Stomach smooth muscle (tissue), 2 donors: ENCODE data around the gene OR2V1.
"Not testable (repeated sequence)": the region's sequence is repeated elsewhere in the genome, so short reads cannot be mapped to it uniquely, and the experiment has no call there.

Source experiments
- H3K27ac ChIP-seq: one replicate; pipeline ENCODE4 v1.7.0; 2013; ENCODE audit warnings: mild to moderate bottlenecking, low read length, inconsistent platforms
- H3K27me3 ChIP-seq, 2 donors: one replicate each; pipeline ENCODE4 v1.7.0; 2013; ENCODE audit warnings: low read length in 2 of 2; ENCODE audit not compliant: insufficient read depth in 2 of 2, control insufficient read depth in 1 of 2
- H3K36me3 ChIP-seq, 2 donors: one replicate each; pipeline ENCODE4 v1.7.0; 2013; ENCODE audit warnings: low read length in 2 of 2; ENCODE audit not compliant: control insufficient read depth in 2 of 2, insufficient read depth in 2 of 2
- H3K4me1 ChIP-seq: one replicate; pipeline ENCODE4 v1.7.0; 2013; ENCODE audit warnings: low read length; ENCODE audit not compliant: control insufficient read depth, insufficient read depth
- H3K4me3 ChIP-seq, 2 donors: one replicate each; pipeline ENCODE4 v1.7.0; 2013; ENCODE audit warnings: low read length in 2 of 2
- H3K9ac ChIP-seq, 2 donors: one replicate each; pipeline ENCODE4 v1.7.0; 2013; ENCODE audit warnings: low read length in 2 of 2, mild to moderate bottlenecking in 1 of 2
- H3K9me3 ChIP-seq, 2 donors: one replicate each; pipeline ENCODE4 v1.7.0; 2013; ENCODE audit warnings: low read length in 2 of 2; ENCODE audit not compliant: control insufficient read depth in 2 of 2
- donor health status: healthy.
- donor health status: Pancreatic carcinoma.

Gene OR2V1

DNA sequence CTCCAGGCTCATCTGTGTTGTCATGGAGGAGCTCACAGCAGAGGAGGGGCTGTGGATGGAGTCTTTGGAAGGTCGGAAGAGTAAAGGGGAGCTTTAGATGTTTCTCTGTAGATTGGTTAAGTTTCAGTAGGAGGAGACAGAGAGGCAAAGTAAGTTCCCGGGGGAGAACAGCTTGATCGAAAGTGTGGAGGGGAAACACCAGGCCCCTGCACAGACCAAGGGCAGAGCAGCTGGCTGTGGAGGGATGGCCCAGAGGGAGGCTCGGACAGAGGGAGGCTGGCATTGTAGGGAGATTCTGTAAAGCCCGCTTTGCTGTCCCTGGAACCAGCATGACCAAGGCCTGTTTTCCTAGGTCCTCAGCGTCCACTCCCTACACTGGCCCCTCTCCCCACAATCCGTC, 11.1 kb upstream of the OR2V1 start:
- no peaks in the 10 kb centered on the region for H3K9me3 ChIP-seq
- no peaks in the 10 kb centered on the region for H3K4me1 ChIP-seq
- peaks cover 0 to 6% of the 10 kb centered on the region in 2 donors for H3K27me3 ChIP-seq
- H3K9ac ChIP-seq, result no peak overlapping the region
- no peak overlapping the region for H3K27ac ChIP-seq
- no peak overlapping the region for H3K4me3 ChIP-seq
- H3K36me3 ChIP-seq, result no peaks in the 10 kb centered on the region

GRCh38 chr5:181140766-181141165, 9.8 kb upstream of the OR2V1 start:
- Histone ChIP-seq H3K27ac (no peak overlapping the region), H3K9ac (no peak overlapping the region), H3K4me3 (no peak overlapping the region), H3K9me3 (no peaks in the 10 kb centered on the region), H3K36me3 (no peaks in the 10 kb centered on the region), H3K4me1 (no peaks in the 10 kb centered on the region), H3K27me3 (peaks cover 0 to 6% of the 10 kb centered on the region in 2 donors)

DNA sequence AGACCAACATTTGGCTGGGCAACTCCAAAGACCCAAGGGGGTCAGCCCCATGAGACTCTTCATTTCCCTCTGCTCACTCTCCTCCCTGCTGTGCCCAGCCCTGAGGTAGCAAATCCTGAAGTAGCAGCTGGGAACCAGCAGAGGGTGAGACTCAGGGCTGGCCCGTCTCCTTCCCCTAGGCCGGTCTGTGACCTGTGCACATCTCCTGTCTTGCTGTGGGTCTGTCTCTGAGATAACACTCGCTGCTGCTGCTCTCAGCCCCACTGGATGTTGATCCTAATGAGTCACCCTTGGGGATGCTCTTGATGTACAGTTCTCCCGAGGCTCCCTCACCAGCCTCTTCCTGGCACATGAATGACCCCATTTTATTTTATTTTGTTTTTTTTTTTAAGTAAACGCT, 7.3 kb upstream of the OR2V1 start:
- Histone ChIP-seq H3K4me3 (no peak overlapping the region), H3K9me3 (no peaks in the 10 kb centered on the region), H3K9ac (no peak overlapping the region), H3K27ac (no peak overlapping the region), H3K4me1 (no peaks in the 10 kb centered on the region), H3K36me3 (no peaks in the 10 kb centered on the region), H3K27me3 (peaks cover 0 to 6% of the 10 kb centered on the region in 2 donors)

DNA sequence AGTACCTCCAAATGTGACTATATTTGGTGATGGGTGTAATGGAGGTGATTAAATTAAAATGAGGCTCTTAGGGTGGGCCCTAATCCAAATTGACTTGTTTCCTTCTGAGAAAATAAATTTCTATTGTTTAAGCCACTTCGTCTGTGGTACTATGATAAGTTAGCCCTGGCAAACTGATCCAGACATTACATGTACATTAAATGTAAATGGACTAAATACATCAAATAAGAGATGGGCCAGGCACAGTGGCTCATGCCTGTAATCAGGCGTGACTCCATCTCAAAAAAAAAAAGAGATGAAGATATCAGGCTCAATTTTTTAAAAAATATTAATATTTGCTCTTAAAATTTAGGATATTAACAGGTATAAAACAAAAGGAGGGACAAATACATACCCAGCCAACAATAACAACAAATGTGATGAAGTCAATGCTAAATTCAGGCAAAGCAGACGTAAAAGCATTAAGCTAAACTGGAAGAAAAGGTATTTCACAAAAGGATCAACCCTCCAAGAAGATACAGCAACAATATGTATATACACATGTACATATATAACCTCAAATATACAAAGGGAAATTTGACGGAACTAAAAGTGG, 5.5 kb upstream of the OR2V1 start:
- no peaks in the 10 kb centered on the region for H3K9me3 ChIP-seq
- no peak overlapping the region for H3K9ac ChIP-seq
- H3K4me1 ChIP-seq, result no peaks in the 10 kb centered on the region
- no peak overlapping the region for H3K4me3 ChIP-seq
- H3K36me3 ChIP-seq, result no peaks in the 10 kb centered on the region
- no peak overlapping the region for H3K27ac ChIP-seq
- H3K27me3 ChIP-seq, result peaks cover 3 to 4% of the 10 kb centered on the region in 2 donors

GRCh38 chr5:181134259-181134658, 3.3 kb upstream of the OR2V1 start:
- Histone ChIP-seq H3K27ac (no peak overlapping the region), H3K27me3 (peaks cover 4 to 14% of the 10 kb centered on the region in 2 donors), H3K4me1 (no peaks in the 10 kb centered on the region), H3K9ac (no peak overlapping the region), H3K36me3 (no peaks in the 10 kb centered on the region), H3K4me3 (no peak overlapping the region), H3K9me3 (no peaks in the 10 kb centered on the region)

GRCh38 chr5:181133610-181134231, 2.8 kb upstream of the OR2V1 start:
- H3K4me1 ChIP-seq, result no peaks in the 10 kb centered on the region
- H3K9me3 ChIP-seq, result no peaks in the 10 kb centered on the region
- H3K9ac ChIP-seq, result no peak overlapping the region
- H3K27me3 ChIP-seq, result peaks cover 5 to 16% of the 10 kb centered on the region in 2 donors
- H3K36me3 ChIP-seq, result no peaks in the 10 kb centered on the region
- H3K4me3 ChIP-seq, result no peak overlapping the region
- no peak overlapping the region for H3K27ac ChIP-seq

GRCh38 chr5:181133083-181133482, 2.1 kb upstream of the OR2V1 start:
- Histone ChIP-seq H3K36me3 (no peaks in the 10 kb centered on the region), H3K9me3 (no peaks in the 10 kb centered on the region), H3K27ac (no peak overlapping the region), H3K4me1 (no peaks in the 10 kb centered on the region), H3K27me3 (peaks cover 9 to 22% of the 10 kb centered on the region in 2 donors), H3K9ac (no peak overlapping the region), H3K4me3 (no peak overlapping the region)

DNA sequence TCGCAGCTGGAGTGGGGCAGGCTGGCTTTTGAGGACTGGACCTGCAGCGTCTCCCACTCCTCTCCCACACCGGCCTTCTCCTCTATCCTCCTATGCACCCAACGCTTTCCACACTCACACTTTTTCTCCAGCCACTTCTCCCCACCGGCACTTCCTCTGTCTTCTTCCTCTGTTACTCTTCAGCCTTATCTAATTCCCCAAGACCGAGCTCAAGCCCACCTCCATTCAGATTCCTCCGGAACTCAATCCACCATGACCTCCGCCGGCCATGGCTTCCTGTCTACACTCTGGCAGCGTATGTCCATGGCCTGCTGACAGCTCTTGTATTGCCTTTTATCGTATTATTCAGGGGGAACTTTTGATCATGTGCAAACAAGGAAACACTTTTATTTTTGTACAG, 545 bp upstream of the OR2V1 start:
- Histone ChIP-seq H3K4me1 (no peaks in the 10 kb centered on the region), H3K9ac (no peak overlapping the region), H3K27ac (no peak overlapping the region), H3K9me3 (no peaks in the 10 kb centered on the region), H3K4me3 (no peak overlapping the region), H3K36me3 (no peaks in the 10 kb centered on the region), H3K27me3 (peaks cover 18 to 32% of the 10 kb centered on the region in 2 donors)

DNA sequence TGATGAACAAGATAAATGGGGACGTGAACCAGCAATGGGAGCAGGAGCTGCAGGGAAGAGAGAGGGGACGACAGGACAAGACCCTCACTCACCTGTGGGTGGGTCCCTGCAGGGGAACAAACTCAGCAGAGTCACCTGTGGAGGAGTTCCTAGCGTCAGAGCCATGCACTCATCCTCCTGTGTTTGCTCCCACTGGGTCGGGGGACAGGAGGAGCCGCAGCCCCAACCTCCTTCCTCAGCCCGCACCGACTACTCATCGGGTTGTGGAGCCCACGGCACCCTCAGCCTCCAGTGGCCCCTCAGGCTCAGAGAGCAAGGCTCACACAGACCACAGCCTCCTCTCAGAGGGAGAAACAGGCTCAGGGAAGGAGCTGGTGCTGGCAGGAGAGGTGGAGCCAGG, 888 bp downstream of the OR2V1 start:
- H3K27ac ChIP-seq, H3K9ac ChIP-seq, H3K36me3 ChIP-seq, H3K4me1 ChIP-seq, H3K4me3 ChIP-seq, H3K9me3 ChIP-seq: not testable (repeated sequence)
- H3K27me3 ChIP-seq, result peaks cover 18 to 32% of the 10 kb centered on the region in 2 donors

GRCh38 chr5:181129601-181130000, 1.4 kb downstream of the OR2V1 start:
- Histone ChIP-seq H3K27me3 (peaks cover 18 to 34% of the 10 kb centered on the region in 2 donors), H3K27ac (no peak overlapping the region), H3K36me3 (no peaks in the 10 kb centered on the region)

DNA sequence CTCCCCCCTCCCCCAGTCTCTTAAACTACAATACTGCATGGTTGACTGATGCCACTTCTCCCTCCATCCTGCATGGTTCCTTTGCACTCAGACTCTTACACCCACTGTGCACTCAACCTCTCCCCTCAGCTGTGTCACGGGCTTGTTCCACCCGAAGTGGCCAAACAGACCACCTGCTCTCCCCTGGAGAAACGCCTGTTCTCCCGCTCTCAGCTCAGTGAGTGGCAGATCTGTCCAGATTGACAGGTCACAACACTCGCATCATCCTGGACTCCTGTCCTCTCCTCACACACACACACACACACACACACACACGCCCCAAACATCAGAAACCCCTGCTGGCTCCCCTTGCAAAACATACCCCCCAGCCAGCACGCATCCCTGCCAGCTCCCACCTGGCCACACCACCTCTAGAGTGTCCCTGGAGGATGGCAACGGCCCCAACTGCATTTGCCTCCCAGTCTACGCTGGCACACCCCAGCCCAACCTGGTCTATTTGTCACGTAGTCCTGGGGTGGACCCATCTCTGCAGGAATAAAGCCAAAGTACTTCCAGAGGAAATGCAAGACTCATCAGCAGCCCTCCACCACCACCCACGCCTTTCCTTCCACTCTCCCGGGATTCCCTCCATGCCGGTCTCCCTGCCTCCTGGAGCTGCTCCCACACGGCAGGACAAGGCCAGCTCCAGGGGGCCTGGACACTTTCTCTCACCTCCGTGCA, 2.9 kb downstream of the OR2V1 start:
- no peaks in the 10 kb centered on the region for H3K36me3 ChIP-seq
- no peak overlapping the region for H3K4me3 ChIP-seq
- peaks cover 21 to 40% of the 10 kb centered on the region in 2 donors for H3K27me3 ChIP-seq
- peaks cover 2% of the 10 kb centered on the region for H3K4me1 ChIP-seq
- no peak overlapping the region for H3K27ac ChIP-seq
- no peaks in the 10 kb centered on the region for H3K9me3 ChIP-seq
- no peak overlapping the region for H3K9ac ChIP-seq

More at GRCh38 chr5:181129601-181130000, 1.4 kb downstream of the OR2V1 start:
- Histone ChIP-seq H3K4me3 (no peak overlapping the region), H3K9me3 (no peaks in the 10 kb centered on the region), H3K9ac (no peak overlapping the region), H3K4me1 (no peaks in the 10 kb centered on the region)
